Neural cell (in vitro differentiated cells): ENCODE data around the gene PAQR9. TPM values are rescaled to one million over a fixed set of nuclear protein-coding genes. Genes with fewer than 3 reads are reported as not detected.
A peak's percentile ranks its signal among the peaks of the same experiment; 100 is the strongest.

Experiments
- H2AFZ ChIP-seq: fragments of 200-600, 300-800 bp; sonication (generic), shearing (Covaris generic); 2 replicates; pipeline ENCODE4 v1.6.0; 2014; ENCODE audit warnings: low read depth, mild to moderate bottlenecking, antibody characterized with exemption, low read length, moderate library complexity
- H3F3A ChIP-seq: fragments of 200-600 bp; shearing (Covaris generic); 2 replicates; pipeline ENCODE4 v1.6.1; 2016; ENCODE audit warnings: mild to moderate bottlenecking, moderate library complexity, mixed read lengths, antibody characterized with exemption, low read length; ENCODE audit not compliant: insufficient read depth, poor library complexity, severe bottlenecking
- H3K27ac ChIP-seq: fragments of 200-600, 300-800 bp; sonication (generic), shearing (Covaris generic); 2 replicates; pipeline ENCODE4 v1.5.1; 2014; ENCODE audit warnings: mild to moderate bottlenecking, low read length, moderate library complexity
- H3K27me3 ChIP-seq: fragments of 300-800, 200-600 bp; sonication (generic), shearing (Covaris generic); 2 replicates; pipeline ENCODE4 v1.6.0; 2014; ENCODE audit warnings: mild to moderate bottlenecking, low read depth, low read length, moderate library complexity; ENCODE audit not compliant: insufficient read depth
- H3K36me3 ChIP-seq: fragments of 300-800, 200-600 bp; sonication (generic), shearing (Covaris generic); 2 replicates; pipeline ENCODE4 v1.5.1; 2014; ENCODE audit warnings: mild to moderate bottlenecking, antibody characterized with exemption, low read length, moderate library complexity; ENCODE audit not compliant: insufficient read depth
- H3K4me2 ChIP-seq: fragments of 300-800, 200-600 bp; sonication (generic), shearing (Covaris generic); 2 replicates; pipeline ENCODE4 v1.6.0; 2014; ENCODE audit warnings: mild to moderate bottlenecking, low read length
- H3K4me3 ChIP-seq: fragments of 300-800, 200-600 bp; sonication (generic), shearing (Covaris generic); 2 replicates; pipeline ENCODE4 v1.5.1; 2014; ENCODE audit warnings: mild to moderate bottlenecking, low read length, moderate library complexity
- H3K79me2 ChIP-seq: fragments of 200-600 bp; shearing (Covaris generic); replicated peaks from 2 replicates; pipeline ENCODE4 v1.6.0; 2014; ENCODE audit warnings: mild to moderate bottlenecking, low read length, moderate library complexity; ENCODE audit not compliant: insufficient read depth
- H3K9ac ChIP-seq: fragments of 300-800, 200-600 bp; sonication (generic), shearing (Covaris generic); 2 replicates; pipeline ENCODE4 v1.6.1; 2016; ENCODE audit warnings: mild to moderate bottlenecking, low read length, mixed read lengths
- H3K9me2 ChIP-seq: fragments of 200-600 bp; shearing (Covaris generic); 2 replicates; pipeline ENCODE4 v1.6.1; 2016; ENCODE audit warnings: mild to moderate bottlenecking, low read length, mixed read lengths; ENCODE audit not compliant: insufficient read depth
- H3K9me3 ChIP-seq: fragments of 200-600, 300-800 bp; sonication (generic), shearing (Covaris generic); 2 replicates; pipeline ENCODE4 v1.6.1; 2016; ENCODE audit warnings: mild to moderate bottlenecking, mixed run types, low read length, moderate library complexity, mixed read lengths
- H4K20me1 ChIP-seq: fragments of 200-600 bp; shearing (Covaris generic); 2 replicates; pipeline ENCODE4 v1.6.1; 2016; ENCODE audit warnings: mild to moderate bottlenecking, mixed run types; ENCODE audit not compliant: insufficient read depth
- EP300 ChIP-seq: fragments of 450-650 bp; conservative IDR thresholded peaks from 2 replicates; pipeline ENCODE4 v1.6.1; 2014; ENCODE audit warnings: antibody characterized with exemption, mild to moderate bottlenecking, moderate library complexity; ENCODE audit not compliant: poor library complexity, severe bottlenecking
- EZH2 ChIP-seq: fragments of 200-600, 300-800 bp; shearing (Covaris generic), sonication (generic); IDR thresholded peaks from 2 replicates; pipeline ENCODE4 v1.6.1; 2014; ENCODE audit warnings: antibody characterized with exemption, low read length, borderline replicate concordance, mild to moderate bottlenecking; ENCODE audit not compliant: insufficient read depth, poor library complexity, severe bottlenecking
- MXI1 ChIP-seq: fragments of 450-650 bp; conservative IDR thresholded peaks from 2 replicates; pipeline ENCODE4 v1.6.1; 2014; ENCODE audit warnings: antibody characterized with exemption, mild to moderate bottlenecking; ENCODE audit not compliant: poor library complexity, severe bottlenecking
- POLR2AphosphoS5 ChIP-seq: IDR thresholded peaks from 2 replicates; pipeline ENCODE4 v1.6.1; 2012
- RAD21 ChIP-seq: fragments of 450-650 bp; conservative IDR thresholded peaks from 2 replicates; pipeline ENCODE4 v1.6.1; 2014; ENCODE audit warnings: antibody characterized with exemption, mild to moderate bottlenecking, moderate library complexity
- SMC3 ChIP-seq: fragments of 450-650 bp; conservative IDR thresholded peaks from 2 replicates; pipeline ENCODE4 v1.6.1; 2014; ENCODE audit warnings: antibody characterized with exemption, mild to moderate bottlenecking, moderate library complexity; ENCODE audit not compliant: poor library complexity
- TAF1 ChIP-seq: IDR thresholded peaks from 2 replicates; pipeline ENCODE4 v1.6.1; 2012; ENCODE audit warnings: low read depth
- polyA plus RNA-seq: library from polyadenylated mRNA; depleted of rRNA; stranded (reverse); fragments of >200 nt; gene quantifications from 2 replicates; pipeline ENCODE4 v1.2.3, GENCODE V29; 2014
- TF ChIP-seq, protein P1 (sequence below): IDR thresholded peaks from 2 replicates; pipeline ENCODE4 v1.6.1; 2012; ENCODE audit warnings: borderline replicate concordance
- TF ChIP-seq, protein P2 (sequence below): fragments of 450-650 bp; IDR thresholded peaks from 2 replicates; pipeline ENCODE4 v1.5.1; 2014; ENCODE audit warnings: antibody characterized with exemption, mild to moderate bottlenecking, moderate library complexity; ENCODE audit not compliant: poor library complexity, severe bottlenecking

The PAQR9 gene
- polyA plus RNA-seq, 1 donor from 2014 or later = 0.24 TPM

DNA sequence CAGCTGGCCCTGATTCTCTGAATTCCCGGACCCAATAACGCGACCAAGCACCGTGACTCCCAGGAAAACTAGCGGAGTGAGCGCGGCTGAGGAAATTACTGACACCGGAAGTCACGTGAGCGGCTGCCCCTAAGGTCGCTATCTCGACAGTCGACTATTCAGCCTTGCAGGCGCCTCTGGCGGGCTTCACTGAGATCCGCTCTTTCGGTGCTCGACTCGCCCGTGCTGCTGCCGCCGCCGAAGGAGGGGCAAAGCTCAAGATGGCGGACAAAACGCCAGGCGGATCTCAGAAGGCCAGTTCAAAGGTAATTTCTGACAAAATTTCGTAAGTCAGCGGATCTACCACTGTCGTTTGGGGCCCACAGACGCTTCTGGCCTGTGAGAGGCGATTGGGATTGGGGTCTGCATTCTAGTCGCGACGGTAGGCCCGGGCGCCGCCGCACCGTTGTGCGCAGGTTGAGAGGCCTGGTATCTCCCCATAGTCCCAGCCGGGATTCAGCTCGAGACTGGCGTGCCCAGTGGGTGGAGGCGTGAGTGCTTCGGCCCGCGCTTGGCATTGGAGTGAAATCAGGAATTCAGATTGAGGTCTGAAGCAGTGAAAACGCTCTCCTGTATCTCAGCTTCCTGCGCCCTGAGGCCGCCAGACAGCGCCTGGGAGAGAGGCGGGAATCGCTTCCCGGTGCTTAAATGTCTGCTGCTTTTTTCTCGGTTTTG lies 38.1 kb upstream of the PAQR9 start, which contains the start of gene U2SURP:
U2SURP (plus strand) TSS at position 202 of the 714 bp plus-strand sequence; CDS start at position 261, 59 bp downstream.
- H3K9me2 ChIP-seq = no peaks in the 10 kb centered on the region
- H3K27me3 ChIP-seq = no peaks in the 10 kb centered on the region
- H3K79me2 ChIP-seq = peaks cover 50% of the 10 kb centered on the region
- H3K9ac ChIP-seq = peak within 1 kb of the TSS; percentile 88
- no peaks in the 10 kb centered on the region for H4K20me1 ChIP-seq
- H3F3A ChIP-seq = no peaks in the 10 kb centered on the region
- peak within 1 kb of the TSS; percentile 89 for H3K27ac ChIP-seq
- peak within 1 kb of the TSS; percentile 81 for H3K4me3 ChIP-seq
- no peaks in the 10 kb centered on the region for H3K9me3 ChIP-seq
- TF ChIP-seq EP300 (peak; percentile 53), EZH2 (no peak), POLR2AphosphoS5 (peak; percentile 94), TAF1 (peak; percentile 53), RAD21 (no peak), SMC3 (peak; percentile 16), MXI1 (peak; percentile 70)
- TF ChIP-seq, protein P1, sequence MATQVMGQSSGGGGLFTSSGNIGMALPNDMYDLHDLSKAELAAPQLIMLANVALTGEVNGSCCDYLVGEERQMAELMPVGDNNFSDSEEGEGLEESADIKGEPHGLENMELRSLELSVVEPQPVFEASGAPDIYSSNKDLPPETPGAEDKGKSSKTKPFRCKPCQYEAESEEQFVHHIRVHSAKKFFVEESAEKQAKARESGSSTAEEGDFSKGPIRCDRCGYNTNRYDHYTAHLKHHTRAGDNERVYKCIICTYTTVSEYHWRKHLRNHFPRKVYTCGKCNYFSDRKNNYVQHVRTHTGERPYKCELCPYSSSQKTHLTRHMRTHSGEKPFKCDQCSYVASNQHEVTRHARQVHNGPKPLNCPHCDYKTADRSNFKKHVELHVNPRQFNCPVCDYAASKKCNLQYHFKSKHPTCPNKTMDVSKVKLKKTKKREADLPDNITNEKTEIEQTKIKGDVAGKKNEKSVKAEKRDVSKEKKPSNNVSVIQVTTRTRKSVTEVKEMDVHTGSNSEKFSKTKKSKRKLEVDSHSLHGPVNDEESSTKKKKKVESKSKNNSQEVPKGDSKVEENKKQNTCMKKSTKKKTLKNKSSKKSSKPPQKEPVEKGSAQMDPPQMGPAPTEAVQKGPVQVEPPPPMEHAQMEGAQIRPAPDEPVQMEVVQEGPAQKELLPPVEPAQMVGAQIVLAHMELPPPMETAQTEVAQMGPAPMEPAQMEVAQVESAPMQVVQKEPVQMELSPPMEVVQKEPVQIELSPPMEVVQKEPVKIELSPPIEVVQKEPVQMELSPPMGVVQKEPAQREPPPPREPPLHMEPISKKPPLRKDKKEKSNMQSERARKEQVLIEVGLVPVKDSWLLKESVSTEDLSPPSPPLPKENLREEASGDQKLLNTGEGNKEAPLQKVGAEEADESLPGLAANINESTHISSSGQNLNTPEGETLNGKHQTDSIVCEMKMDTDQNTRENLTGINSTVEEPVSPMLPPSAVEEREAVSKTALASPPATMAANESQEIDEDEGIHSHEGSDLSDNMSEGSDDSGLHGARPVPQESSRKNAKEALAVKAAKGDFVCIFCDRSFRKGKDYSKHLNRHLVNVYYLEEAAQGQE = peak; percentile 89
- TF ChIP-seq, protein P2, sequence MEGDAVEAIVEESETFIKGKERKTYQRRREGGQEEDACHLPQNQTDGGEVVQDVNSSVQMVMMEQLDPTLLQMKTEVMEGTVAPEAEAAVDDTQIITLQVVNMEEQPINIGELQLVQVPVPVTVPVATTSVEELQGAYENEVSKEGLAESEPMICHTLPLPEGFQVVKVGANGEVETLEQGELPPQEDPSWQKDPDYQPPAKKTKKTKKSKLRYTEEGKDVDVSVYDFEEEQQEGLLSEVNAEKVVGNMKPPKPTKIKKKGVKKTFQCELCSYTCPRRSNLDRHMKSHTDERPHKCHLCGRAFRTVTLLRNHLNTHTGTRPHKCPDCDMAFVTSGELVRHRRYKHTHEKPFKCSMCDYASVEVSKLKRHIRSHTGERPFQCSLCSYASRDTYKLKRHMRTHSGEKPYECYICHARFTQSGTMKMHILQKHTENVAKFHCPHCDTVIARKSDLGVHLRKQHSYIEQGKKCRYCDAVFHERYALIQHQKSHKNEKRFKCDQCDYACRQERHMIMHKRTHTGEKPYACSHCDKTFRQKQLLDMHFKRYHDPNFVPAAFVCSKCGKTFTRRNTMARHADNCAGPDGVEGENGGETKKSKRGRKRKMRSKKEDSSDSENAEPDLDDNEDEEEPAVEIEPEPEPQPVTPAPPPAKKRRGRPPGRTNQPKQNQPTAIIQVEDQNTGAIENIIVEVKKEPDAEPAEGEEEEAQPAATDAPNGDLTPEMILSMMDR = no peak
- H3K4me2 ChIP-seq = peak within 1 kb of the TSS; percentile 74
- H3K36me3 ChIP-seq = no peaks in the 10 kb centered on the region
- H2AFZ ChIP-seq = peak within 1 kb of the TSS; percentile 87

DNA sequence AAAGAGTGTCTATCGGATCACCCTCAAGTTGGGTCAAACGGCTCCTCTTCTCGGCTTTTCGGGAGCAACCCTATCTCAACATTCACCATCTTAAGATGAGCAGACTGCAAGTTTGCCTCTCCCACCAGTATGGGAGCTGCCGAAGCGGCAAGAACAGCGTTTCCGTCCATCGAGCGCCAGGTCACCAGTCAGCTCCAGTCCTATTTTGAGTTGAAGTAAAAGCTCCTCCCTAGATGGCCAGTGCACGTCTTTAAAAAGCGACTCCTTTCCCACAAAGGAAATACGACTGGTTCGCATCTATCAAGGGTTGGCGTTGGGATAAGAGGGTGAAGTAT lies 37.5 kb upstream of the PAQR9 start:
- Histone ChIP-seq H3K9me3 (no peaks in the 10 kb centered on the region), H3K4me3 (peak overlapping the region; percentile 81), H3K9ac (peak overlapping the region; percentile 88), H3K27me3 (no peaks in the 10 kb centered on the region), H3K27ac (peak overlapping the region; percentile 89), H3K9me2 (no peaks in the 10 kb centered on the region), H3K4me2 (peak overlapping the region; percentile 74), H3K79me2 (peaks cover 45% of the 10 kb centered on the region), H2AFZ (peak overlapping the region; percentile 78), H3K36me3 (no peaks in the 10 kb centered on the region), H4K20me1 (no peaks in the 10 kb centered on the region), H3F3A (no peaks in the 10 kb centered on the region)
- TF ChIP-seq POLR2AphosphoS5 (no peak), RAD21 (peak; percentile 30)
